Loucy (cell line): Measurements from ENCODE around the gene SLC39A9.

Experiments
- EZH2phosphoT487 ChIP-seq: fragments of 200-600 bp; IDR thresholded peaks from 2 replicates; pipeline ENCODE4 v1.6.1; 2018; ENCODE audit warnings: antibody characterized with exemption, mild to moderate bottlenecking, moderate library complexity, borderline replicate concordance
- TF ChIP-seq, protein P1 (sequence below): fragments of 200-600 bp; sonication (generic); conservative IDR thresholded peaks from 2 replicates; pipeline ENCODE4 v1.5.1; 2014; ENCODE audit warnings: mild to moderate bottlenecking, antibody characterized with exemption, low read length

DNA sequence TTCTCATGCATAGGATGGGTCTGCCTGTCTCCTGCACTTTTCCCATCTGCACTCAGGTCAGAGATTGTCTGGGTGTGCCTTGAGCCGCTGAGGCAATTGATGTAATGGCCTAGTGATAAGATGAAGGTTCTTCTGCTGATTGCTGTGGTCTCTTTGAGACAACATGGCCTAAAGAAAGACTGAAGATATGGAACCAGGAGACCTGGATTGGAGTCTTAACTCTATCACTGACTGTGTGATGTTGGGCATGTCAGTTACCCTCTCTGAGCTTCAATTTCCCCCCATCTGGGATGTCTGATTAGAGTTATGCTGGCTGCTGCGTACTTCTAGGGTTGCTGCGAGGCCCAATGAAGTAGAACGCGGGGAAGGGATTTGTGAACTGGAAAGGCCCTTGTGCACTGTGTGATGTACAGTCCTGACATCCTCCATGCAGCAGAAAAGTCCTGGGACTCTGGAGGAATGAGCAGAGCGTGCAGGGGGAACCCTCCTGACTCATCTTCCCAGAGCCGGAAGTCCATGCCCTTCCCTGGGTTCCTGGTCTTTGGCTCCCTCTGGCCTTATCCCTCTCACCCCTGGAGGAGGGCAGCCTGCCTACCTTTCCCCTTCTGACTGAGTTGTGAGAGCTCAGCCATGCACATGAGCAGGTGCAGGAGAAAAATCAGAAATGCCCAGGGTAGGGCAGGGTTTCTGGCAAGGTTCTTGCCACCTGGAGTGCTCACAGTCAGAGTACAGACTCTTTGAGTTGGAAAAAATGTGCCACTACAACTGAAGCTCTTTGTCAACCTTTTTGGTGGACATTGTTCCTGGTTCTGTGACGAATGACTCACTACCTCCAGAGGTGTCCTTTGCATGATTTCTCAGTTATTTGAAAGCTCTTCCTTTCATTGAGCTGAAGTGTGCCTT is 107.1 kb downstream of the SLC39A9 start:
- TF ChIP-seq, protein P1, sequence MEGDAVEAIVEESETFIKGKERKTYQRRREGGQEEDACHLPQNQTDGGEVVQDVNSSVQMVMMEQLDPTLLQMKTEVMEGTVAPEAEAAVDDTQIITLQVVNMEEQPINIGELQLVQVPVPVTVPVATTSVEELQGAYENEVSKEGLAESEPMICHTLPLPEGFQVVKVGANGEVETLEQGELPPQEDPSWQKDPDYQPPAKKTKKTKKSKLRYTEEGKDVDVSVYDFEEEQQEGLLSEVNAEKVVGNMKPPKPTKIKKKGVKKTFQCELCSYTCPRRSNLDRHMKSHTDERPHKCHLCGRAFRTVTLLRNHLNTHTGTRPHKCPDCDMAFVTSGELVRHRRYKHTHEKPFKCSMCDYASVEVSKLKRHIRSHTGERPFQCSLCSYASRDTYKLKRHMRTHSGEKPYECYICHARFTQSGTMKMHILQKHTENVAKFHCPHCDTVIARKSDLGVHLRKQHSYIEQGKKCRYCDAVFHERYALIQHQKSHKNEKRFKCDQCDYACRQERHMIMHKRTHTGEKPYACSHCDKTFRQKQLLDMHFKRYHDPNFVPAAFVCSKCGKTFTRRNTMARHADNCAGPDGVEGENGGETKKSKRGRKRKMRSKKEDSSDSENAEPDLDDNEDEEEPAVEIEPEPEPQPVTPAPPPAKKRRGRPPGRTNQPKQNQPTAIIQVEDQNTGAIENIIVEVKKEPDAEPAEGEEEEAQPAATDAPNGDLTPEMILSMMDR, result no peak
- TF ChIP-seq EZH2phosphoT487, result no peak
